ENCODE data around the gene OR52A5. TPM values are rescaled to one million over a fixed set of nuclear protein-coding genes. Genes with fewer than 3 reads are reported as not detected.

The OR52A5 gene
- total and polyA plus RNA-seq, 2 experiments from 2014 or later: 0.11 to 0.24 TPM

DNA sequence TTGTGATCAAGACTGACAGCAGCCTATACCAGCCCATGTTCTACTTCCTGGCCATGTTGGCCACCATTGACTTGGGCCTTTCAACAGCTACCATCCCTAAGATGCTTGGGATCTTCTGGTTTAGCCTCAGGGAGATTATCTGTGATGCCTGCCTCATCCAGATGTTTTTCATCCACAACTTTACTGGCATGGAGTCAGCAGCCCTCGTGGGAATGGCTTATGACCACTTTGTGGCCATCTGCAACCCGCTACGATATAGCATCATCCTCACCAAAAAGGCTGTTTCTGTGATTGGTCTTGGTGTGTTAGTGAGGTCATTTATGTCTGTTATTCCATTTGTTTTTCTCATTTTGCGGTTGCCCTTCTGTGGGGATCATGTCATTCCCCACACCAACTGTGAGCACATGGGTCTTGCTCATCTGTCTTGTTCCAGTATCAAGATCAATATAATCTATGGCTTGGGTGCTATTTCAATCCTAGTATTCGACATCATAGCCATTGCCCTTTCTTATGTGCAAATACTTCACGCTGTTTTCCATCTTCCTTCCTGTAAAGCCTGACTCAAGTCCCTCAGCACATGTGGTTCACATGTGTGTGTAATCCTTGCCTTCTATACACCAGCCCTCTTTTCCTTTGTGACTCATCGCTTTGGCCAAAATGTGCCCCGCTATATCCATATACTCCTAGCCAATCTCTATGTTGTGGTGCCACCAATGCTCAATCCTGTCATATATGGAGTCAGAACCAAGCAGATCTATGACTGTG, 45.2 kb downstream of the OR52A5 start (continued):
- TF ChIP-seq, protein P1, sequence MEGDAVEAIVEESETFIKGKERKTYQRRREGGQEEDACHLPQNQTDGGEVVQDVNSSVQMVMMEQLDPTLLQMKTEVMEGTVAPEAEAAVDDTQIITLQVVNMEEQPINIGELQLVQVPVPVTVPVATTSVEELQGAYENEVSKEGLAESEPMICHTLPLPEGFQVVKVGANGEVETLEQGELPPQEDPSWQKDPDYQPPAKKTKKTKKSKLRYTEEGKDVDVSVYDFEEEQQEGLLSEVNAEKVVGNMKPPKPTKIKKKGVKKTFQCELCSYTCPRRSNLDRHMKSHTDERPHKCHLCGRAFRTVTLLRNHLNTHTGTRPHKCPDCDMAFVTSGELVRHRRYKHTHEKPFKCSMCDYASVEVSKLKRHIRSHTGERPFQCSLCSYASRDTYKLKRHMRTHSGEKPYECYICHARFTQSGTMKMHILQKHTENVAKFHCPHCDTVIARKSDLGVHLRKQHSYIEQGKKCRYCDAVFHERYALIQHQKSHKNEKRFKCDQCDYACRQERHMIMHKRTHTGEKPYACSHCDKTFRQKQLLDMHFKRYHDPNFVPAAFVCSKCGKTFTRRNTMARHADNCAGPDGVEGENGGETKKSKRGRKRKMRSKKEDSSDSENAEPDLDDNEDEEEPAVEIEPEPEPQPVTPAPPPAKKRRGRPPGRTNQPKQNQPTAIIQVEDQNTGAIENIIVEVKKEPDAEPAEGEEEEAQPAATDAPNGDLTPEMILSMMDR (conservative IDR thresholded peaks at IDR 0.05; ENCODE audit: low read depth in 2 of 2): no peak
- TF ChIP-seq ZNF331 (CRISPR knock-in tag; IDR thresholded peaks at IDR 0.05; ENCODE audit: low read depth) (no peak), ZNF114 (CRISPR knock-in tag; IDR thresholded peaks at IDR 0.05) (no peak), EZH2 (IDR thresholded peaks at IDR 0.05; ENCODE audit: low read depth, unreplicated experiment) (no peak)
- TF ChIP-seq, protein P2, sequence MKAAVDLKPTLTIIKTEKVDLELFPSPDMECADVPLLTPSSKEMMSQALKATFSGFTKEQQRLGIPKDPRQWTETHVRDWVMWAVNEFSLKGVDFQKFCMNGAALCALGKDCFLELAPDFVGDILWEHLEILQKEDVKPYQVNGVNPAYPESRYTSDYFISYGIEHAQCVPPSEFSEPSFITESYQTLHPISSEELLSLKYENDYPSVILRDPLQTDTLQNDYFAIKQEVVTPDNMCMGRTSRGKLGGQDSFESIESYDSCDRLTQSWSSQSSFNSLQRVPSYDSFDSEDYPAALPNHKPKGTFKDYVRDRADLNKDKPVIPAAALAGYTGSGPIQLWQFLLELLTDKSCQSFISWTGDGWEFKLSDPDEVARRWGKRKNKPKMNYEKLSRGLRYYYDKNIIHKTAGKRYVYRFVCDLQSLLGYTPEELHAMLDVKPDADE (IDR thresholded peaks at IDR 0.05): no peak
- TF ChIP-seq, protein P3, sequence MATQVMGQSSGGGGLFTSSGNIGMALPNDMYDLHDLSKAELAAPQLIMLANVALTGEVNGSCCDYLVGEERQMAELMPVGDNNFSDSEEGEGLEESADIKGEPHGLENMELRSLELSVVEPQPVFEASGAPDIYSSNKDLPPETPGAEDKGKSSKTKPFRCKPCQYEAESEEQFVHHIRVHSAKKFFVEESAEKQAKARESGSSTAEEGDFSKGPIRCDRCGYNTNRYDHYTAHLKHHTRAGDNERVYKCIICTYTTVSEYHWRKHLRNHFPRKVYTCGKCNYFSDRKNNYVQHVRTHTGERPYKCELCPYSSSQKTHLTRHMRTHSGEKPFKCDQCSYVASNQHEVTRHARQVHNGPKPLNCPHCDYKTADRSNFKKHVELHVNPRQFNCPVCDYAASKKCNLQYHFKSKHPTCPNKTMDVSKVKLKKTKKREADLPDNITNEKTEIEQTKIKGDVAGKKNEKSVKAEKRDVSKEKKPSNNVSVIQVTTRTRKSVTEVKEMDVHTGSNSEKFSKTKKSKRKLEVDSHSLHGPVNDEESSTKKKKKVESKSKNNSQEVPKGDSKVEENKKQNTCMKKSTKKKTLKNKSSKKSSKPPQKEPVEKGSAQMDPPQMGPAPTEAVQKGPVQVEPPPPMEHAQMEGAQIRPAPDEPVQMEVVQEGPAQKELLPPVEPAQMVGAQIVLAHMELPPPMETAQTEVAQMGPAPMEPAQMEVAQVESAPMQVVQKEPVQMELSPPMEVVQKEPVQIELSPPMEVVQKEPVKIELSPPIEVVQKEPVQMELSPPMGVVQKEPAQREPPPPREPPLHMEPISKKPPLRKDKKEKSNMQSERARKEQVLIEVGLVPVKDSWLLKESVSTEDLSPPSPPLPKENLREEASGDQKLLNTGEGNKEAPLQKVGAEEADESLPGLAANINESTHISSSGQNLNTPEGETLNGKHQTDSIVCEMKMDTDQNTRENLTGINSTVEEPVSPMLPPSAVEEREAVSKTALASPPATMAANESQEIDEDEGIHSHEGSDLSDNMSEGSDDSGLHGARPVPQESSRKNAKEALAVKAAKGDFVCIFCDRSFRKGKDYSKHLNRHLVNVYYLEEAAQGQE (IDR thresholded peaks at IDR 0.05; ENCODE audit: unreplicated experiment): no peak

DNA sequence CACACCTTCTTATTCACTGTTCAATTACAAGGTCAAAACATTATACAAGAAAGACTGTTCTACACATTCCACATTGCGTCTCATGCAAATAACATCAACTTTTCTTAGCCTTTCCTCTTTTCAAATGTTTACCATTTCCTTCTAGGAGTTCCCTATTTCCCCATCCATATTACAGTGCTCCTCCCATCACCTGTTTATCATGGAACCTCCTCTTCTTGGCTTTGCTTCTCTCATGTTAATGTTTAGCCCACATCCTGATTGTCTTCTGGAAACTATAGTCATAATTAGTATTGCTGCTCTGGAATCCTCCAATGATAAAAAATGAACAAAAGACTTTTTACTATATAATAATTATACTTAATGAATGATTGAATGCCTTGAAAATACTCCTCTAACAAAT, 47.5 kb downstream of the OR52A5 start:
- no peaks in the 10 kb centered on the region for H3K27me3 ChIP-seq (ENCODE audit: insufficient read depth)
- TF ChIP-seq EZH2phosphoT487 (IDR thresholded peaks at IDR 0.05; ENCODE audit: unreplicated experiment): no peak
- no peak for TF ChIP-seq ZNF331 (CRISPR knock-in tag; IDR thresholded peaks at IDR 0.05; ENCODE audit: low read depth)
- TF ChIP-seq JUNB (IDR thresholded peaks at IDR 0.05; ENCODE audit: unreplicated experiment): no peak
- TF ChIP-seq CREB1 (CRISPR knock-in tag; IDR thresholded peaks at IDR 0.05; ENCODE audit: low read depth): no peak
- TF ChIP-seq, protein P3 (IDR thresholded peaks at IDR 0.05; ENCODE audit: unreplicated experiment): no peak

More for the DNA sequence above, 47.5 kb downstream of the OR52A5 start:
- H3K4me2 ChIP-seq: no peak overlapping the region
- Mint-ChIP-seq H3K36me3 (ENCODE audit: low read depth) (no peaks in the 10 kb centered on the region), H3K27ac (no peak overlapping the region), H3K4me1 (0 out of 3 replicates have a peak, but pooled peaks cover 2% of the 10 kb centered on the region), H3K9me3 (no peaks in the 10 kb centered on the region), H3K4me3 (no peak overlapping the region), H3K27me3 (ENCODE audit: insufficient read depth, low read depth, poor library complexity) (no peaks in the 10 kb centered on the region)
- H3K4me3 ChIP-seq: no peak overlapping the region
- DNase-seq (ENCODE audit: low spot score) (no peak), ATAC-seq (no peak)
- H3K79me2 ChIP-seq (replicated peaks; ENCODE audit: insufficient read depth): no peaks in the 10 kb centered on the region
- no peaks in the 10 kb centered on the region for H3F3A ChIP-seq (replicated peaks; ENCODE audit: low read depth)
- H2AFZ ChIP-seq: no peak overlapping the region
- H3K27ac ChIP-seq (ENCODE audit: low read depth): no peak overlapping the region
- no peaks in the 10 kb centered on the region for H4K20me1 ChIP-seq (replicated peaks; ENCODE audit: insufficient read depth)
- H3K9me2 ChIP-seq (ENCODE audit: insufficient read depth): no peaks in the 10 kb centered on the region
- H3K36me3 ChIP-seq (ENCODE audit: insufficient read depth): no peaks in the 10 kb centered on the region
- H3K4me1 ChIP-seq (ENCODE audit: insufficient read depth): no peaks in the 10 kb centered on the region

Data from GM23338 (cell line).